Fibroblast of lung (primary cell): ENCODE measurements around the gene SUSD6.

ENCODE experiments used
- CTCF ChIP-seq, 2 donors: IDR thresholded peaks in 1 of 2; conservative IDR thresholded peaks in 1 of 2; 1 replicate in 1 of 2; 2 replicates in 1 of 2; pipeline ENCODE4 v1.5.1; 2011 to 2012; ENCODE audit warnings: low read length in 2 of 2, control low read depth in 1 of 2, inconsistent platforms in 1 of 2, low read depth in 1 of 2, mild to moderate bottlenecking in 1 of 2
- EZH2 ChIP-seq: IDR thresholded peaks from 2 replicates; pipeline ENCODE4 v1.5.1; 2012; ENCODE audit warnings: low read length, control low read depth, mild to moderate bottlenecking; ENCODE audit errors: missing control alignments

- no peak for TF ChIP-seq CTCF (conservative IDR thresholded peaks at IDR 0.05 in 1 of 2, IDR thresholded peaks at IDR 0.05 in 1 of 2; ENCODE audit: low read depth in 1 of 2, low read length in 2 of 2)
- no peak for TF ChIP-seq EZH2
These were observed 18.1 kb downstream of the SUSD6 start for GRCh38 chr14:69629225-69630127.
